Osteocyte (in vitro differentiated cells): Measurements from ENCODE around the gene SLBP. TPM values are rescaled to one million over a fixed set of nuclear protein-coding genes. Genes with fewer than 3 reads are reported as not detected.

Experiments used
- DNase-seq: peaks from one replicate; pipeline ENCODE4 v3.0.0; 2021; ENCODE audit warnings: mixed read lengths; ENCODE audit not compliant: unreplicated experiment; ENCODE audit errors: extremely low spot score
- H3K27ac Mint-ChIP-seq: one replicate; pipeline ENCODE4 v1.8.0; 2021; ENCODE audit warnings: mild to moderate bottlenecking, mixed read lengths; ENCODE audit not compliant: unreplicated experiment
- H3K27me3 Mint-ChIP-seq: one replicate; pipeline ENCODE4 v1.8.0; 2021; ENCODE audit warnings: mixed read lengths; ENCODE audit not compliant: unreplicated experiment
- H3K36me3 Mint-ChIP-seq: one replicate; pipeline ENCODE4 v1.8.0; 2021; ENCODE audit warnings: mixed read lengths; ENCODE audit not compliant: unreplicated experiment
- H3K4me1 Mint-ChIP-seq: one replicate; pipeline ENCODE4 v1.8.0; 2021; ENCODE audit warnings: mixed read lengths; ENCODE audit not compliant: unreplicated experiment
- H3K4me3 Mint-ChIP-seq: one replicate; pipeline ENCODE4 v1.8.0; 2021; ENCODE audit warnings: mild to moderate bottlenecking, moderate library complexity, mixed read lengths; ENCODE audit not compliant: unreplicated experiment
- H3K9me3 Mint-ChIP-seq: one replicate; pipeline ENCODE4 v1.8.0; 2021; ENCODE audit warnings: mixed read lengths; ENCODE audit not compliant: unreplicated experiment
- CTCF ChIP-seq: fragments of 200-600 bp; sonication (generic); IDR thresholded peaks from 2 replicates; pipeline ENCODE4 v1.5.0; 2021; ENCODE audit warnings: antibody characterized with exemption, mild to moderate bottlenecking, moderate library complexity
- total RNA-seq: library from RNA; stranded (reverse); gene quantifications from 2 replicates; pipeline ENCODE4 v1.2.1, GENCODE V29; 2021

The SLBP gene
- total RNA-seq, 1 donor from 2014 or later, result 49.1 TPM

GRCh38 chr4:1759170-1759817 lies 47.2 kb upstream of the SLBP start:
- H3K4me1 Mint-ChIP-seq, result peaks cover 1% of the 10 kb centered on the region
- H3K27me3 Mint-ChIP-seq, result no peaks in the 10 kb centered on the region
- no peak overlapping the region for H3K4me3 Mint-ChIP-seq
- H3K36me3 Mint-ChIP-seq, result no peaks in the 10 kb centered on the region
- TF ChIP-seq CTCF, result no peak
- no peaks in the 10 kb centered on the region for H3K9me3 Mint-ChIP-seq
- DNase-seq, result no peak
- no peak overlapping the region for H3K27ac Mint-ChIP-seq

- no peak for DNase-seq
- no peaks in the 10 kb centered on the region for H3K9me3 Mint-ChIP-seq
- no peak for TF ChIP-seq CTCF
- H3K4me3 Mint-ChIP-seq, result no peak overlapping the region
- H3K27me3 Mint-ChIP-seq, result no peaks in the 10 kb centered on the region
- no peak overlapping the region for H3K27ac Mint-ChIP-seq
- peaks cover 3% of the 10 kb centered on the region for H3K4me1 Mint-ChIP-seq
- no peaks in the 10 kb centered on the region for H3K36me3 Mint-ChIP-seq
Measured at GRCh38 chr4:1758306-1759121, 46.4 kb upstream of the SLBP start.

GRCh38 chr4:1757836-1758235 lies 45.7 kb upstream of the SLBP start:
- H3K9me3 Mint-ChIP-seq, result no peaks in the 10 kb centered on the region
- DNase-seq, result no peak
- H3K4me3 Mint-ChIP-seq, result no peak overlapping the region
- no peak for TF ChIP-seq CTCF
- peaks cover 3% of the 10 kb centered on the region for H3K4me1 Mint-ChIP-seq
- no peaks in the 10 kb centered on the region for H3K36me3 Mint-ChIP-seq
- no peaks in the 10 kb centered on the region for H3K27me3 Mint-ChIP-seq
- H3K27ac Mint-ChIP-seq, result no peak overlapping the region

DNA sequence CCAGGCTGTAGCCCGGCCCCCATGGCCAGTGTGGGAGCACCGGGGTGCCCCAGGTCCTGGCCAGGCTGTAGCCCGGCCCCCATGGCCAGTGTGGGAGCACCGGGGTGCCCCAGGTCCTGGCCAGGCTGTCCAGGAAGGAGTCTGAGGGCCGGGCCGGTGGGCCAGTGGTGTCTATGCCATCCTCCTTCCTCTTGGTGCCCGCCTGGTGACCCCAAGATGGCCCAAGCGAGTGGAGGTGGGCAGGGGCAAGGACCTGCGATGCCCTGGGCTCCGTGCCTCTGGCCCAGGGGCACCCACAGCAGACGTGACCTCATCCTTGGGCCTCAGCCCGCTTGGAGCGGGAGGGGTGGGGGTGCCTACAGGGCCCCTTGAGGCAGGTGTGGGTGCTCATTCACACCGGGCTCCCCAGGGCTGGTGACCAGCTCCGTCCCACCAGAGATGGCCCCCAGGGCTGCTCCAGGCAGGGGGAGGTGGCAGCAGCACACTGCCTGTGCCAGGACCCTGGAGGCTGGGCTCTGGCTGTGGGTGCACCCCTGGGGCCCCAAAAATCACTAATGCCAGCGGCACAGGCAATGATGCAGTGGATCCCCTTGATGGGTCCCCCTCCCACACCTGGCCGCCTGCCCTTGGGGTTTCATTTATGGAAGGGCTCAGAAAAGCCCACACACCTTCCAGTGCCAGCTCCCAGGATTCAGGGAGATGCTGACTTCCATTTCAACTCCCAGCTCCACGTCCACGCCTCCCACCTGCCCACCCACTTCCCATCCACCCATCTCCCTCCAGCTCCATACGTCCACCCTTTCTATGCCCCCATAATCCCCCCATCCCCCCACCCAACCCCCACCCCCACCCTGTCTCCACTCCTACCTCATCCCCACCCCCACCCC lies 45.0 kb upstream of the SLBP start:
- Mint-ChIP-seq H3K4me3 (no peak overlapping the region), H3K27me3 (no peaks in the 10 kb centered on the region), H3K4me1 (peaks cover 3% of the 10 kb centered on the region), H3K36me3 (no peaks in the 10 kb centered on the region), H3K9me3 (no peaks in the 10 kb centered on the region), H3K27ac (no peak overlapping the region)
- no peak for TF ChIP-seq CTCF
- no peak for DNase-seq

GRCh38 chr4:1756079-1756478 lies 44.0 kb upstream of the SLBP start:
- H3K36me3 Mint-ChIP-seq, result no peaks in the 10 kb centered on the region
- H3K9me3 Mint-ChIP-seq, result no peaks in the 10 kb centered on the region
- H3K27me3 Mint-ChIP-seq, result no peaks in the 10 kb centered on the region
- peaks cover 3% of the 10 kb centered on the region for H3K4me1 Mint-ChIP-seq
- no peak overlapping the region for H3K27ac Mint-ChIP-seq
- no peak for DNase-seq
- TF ChIP-seq CTCF, result no peak
- H3K4me3 Mint-ChIP-seq, result no peak overlapping the region
